Measurements from ENCODE around the gene TOMM40L.

TOMM40L gene

GRCh38 chr1:161201836-161202712 lies 23.8 kb upstream of the TOMM40L start, which contains the start of gene NDUFS2:
NDUFS2 (plus strand) TSS chr1:161202367; CDS start chr1:161202386, 19 bp downstream.
- no peaks in the 10 kb centered on the region for H3K9me3 Mint-ChIP-seq
- peak within 1 kb of the TSS; percentile 94 to 98 (median 97) for H3K4me3 Mint-ChIP-seq
- TF ChIP-seq CTCF (IDR thresholded peaks at IDR 0.05; ENCODE audit: unreplicated experiment in 3 of 3): peak in 2 of 3 experiments; percentile 20 to 43
- peaks cover 28% of the 10 kb centered on the region for H3K36me3 Mint-ChIP-seq (ENCODE audit: low read depth)
- peak within 1 kb of the TSS; percentile 92 to 97 (median 96) for H3K27ac Mint-ChIP-seq
- H3K27me3 Mint-ChIP-seq (ENCODE audit: low read depth): no peaks in the 10 kb centered on the region
- peaks cover 68% of the 10 kb centered on the region for H3K4me1 Mint-ChIP-seq

DNA sequence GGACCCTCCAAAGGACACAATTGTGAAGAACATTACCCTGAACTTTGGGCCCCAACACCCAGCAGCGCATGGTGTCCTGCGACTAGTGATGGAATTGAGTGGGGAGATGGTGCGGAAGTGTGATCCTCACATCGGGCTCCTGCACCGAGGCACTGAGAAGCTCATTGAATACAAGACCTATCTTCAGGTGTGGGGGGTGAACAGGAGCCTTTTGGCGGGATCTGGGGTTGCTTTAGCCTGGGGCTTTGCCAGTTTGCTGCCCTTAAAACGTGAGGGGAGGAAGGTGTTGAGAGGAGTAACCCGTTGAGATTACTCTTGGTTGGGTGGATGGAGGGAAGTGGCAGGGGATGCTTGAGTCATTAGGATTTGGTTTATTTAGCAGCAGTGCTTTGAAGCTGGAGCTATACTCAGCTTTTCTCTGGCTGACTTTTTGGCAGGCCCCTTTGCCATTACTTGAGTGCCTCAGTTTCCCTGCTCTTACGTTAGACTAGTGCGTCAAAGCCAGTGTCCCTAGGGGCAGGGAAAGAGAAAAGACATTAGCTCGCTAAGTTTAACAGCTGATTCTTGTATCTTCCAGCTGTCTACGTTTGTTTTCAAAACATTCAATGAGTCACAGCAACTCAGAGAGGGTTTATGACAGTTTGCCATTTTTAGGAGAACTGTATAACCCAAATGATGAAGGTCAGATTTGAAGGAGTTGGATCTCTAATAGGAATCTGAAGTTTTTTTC lies 19.3 kb upstream of the TOMM40L start:
- Mint-ChIP-seq H3K4me3 (no peak overlapping the region), H3K36me3 (ENCODE audit: low read depth) (peaks cover 53% of the 10 kb centered on the region), H3K27ac (no peak overlapping the region), H3K9me3 (no peaks in the 10 kb centered on the region), H3K4me1 (peaks cover 27% of the 10 kb centered on the region), H3K27me3 (ENCODE audit: low read depth) (no peaks in the 10 kb centered on the region)
- TF ChIP-seq CTCF (IDR thresholded peaks at IDR 0.05; ENCODE audit: unreplicated experiment in 3 of 3): no peak

DNA sequence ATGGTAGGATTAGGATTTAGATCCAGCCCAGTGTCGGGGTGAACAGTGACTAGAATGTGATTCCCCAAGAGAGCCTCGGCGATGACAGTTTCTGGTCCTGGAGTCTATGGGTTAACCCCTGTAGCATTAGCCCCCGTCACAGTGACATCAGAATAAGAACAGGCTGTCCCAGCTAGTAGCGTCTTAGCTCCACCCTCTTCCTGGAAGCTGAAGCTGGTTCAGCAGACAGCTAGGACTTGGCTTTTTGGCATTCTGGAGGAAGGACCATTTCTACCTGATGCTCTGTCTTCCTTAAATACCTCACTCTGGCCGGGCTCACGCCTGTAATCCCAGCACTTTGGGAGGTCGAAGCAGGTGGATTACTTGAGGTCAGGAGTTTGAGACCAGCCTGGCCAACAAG lies 18.7 kb upstream of the TOMM40L start:
- Mint-ChIP-seq H3K4me3 (no peak overlapping the region), H3K27ac (no peak overlapping the region), H3K36me3 (ENCODE audit: low read depth) (peaks cover 59% of the 10 kb centered on the region), H3K9me3 (no peaks in the 10 kb centered on the region), H3K4me1 (peaks cover 21% of the 10 kb centered on the region), H3K27me3 (ENCODE audit: low read depth) (no peaks in the 10 kb centered on the region)
- no peak for TF ChIP-seq CTCF (IDR thresholded peaks at IDR 0.05; ENCODE audit: unreplicated experiment in 3 of 3)

DNA sequence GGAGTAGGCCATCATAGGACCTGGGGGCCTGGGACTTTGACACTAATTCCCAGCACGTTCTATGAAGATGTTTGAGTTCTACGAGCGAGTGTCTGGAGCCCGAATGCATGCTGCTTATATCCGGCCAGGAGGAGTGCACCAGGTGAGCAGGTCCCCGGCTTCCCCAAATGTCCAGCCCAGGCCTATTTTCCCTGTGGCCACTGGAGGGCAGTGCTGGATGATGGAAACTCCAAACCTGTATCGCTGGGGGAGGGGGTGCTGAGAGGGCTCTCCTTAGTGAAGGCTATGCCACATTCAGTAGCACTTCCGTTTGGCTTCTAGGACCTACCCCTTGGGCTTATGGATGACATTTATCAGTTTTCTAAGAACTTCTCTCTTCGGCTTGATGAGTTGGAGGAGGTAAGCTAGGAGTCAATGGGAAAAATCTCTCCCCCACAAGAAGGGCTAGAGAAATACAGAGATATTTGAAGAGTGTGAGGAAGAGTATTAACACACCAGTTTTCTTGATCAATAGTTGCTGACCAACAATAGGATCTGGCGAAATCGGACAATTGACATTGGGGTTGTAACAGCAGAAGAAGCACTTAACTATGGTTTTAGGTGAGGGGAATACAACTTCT lies 16.0 kb upstream of the TOMM40L start:
- H3K4me3 Mint-ChIP-seq: no peak overlapping the region
- peak; percentile 83 to 91 (median 83) for TF ChIP-seq CTCF (IDR thresholded peaks at IDR 0.05; ENCODE audit: unreplicated experiment in 3 of 3)
- H3K27ac Mint-ChIP-seq: peak overlapping the region in 1 of 3 experiments; percentile 6
- no peaks in the 10 kb centered on the region for H3K27me3 Mint-ChIP-seq (ENCODE audit: low read depth)
- H3K36me3 Mint-ChIP-seq (ENCODE audit: low read depth): peaks cover 73% of the 10 kb centered on the region
- H3K9me3 Mint-ChIP-seq: no peaks in the 10 kb centered on the region
- H3K4me1 Mint-ChIP-seq: peaks cover 12% of the 10 kb centered on the region

- TF ChIP-seq CTCF (IDR thresholded peaks at IDR 0.05; ENCODE audit: unreplicated experiment in 3 of 3): no peak
- Mint-ChIP-seq H3K27me3 (ENCODE audit: low read depth) (no peaks in the 10 kb centered on the region), H3K4me3 (no peak overlapping the region), H3K4me1 (no peaks in the 10 kb centered on the region), H3K9me3 (no peaks in the 10 kb centered on the region), H3K27ac (no peak overlapping the region), H3K36me3 (ENCODE audit: low read depth) (peaks cover 53% of the 10 kb centered on the region)
Measured at GRCh38 chr1:161214369-161214768, 11.5 kb upstream of the TOMM40L start.
